Ascending aorta (tissue), 2 donors: ENCODE results near the gene ZBTB20. TPM values are rescaled to one million over a fixed set of nuclear protein-coding genes. Genes with fewer than 3 reads are reported as not detected.

Experiments used
- DNase-seq, 2 donors: peaks; one replicate each; pipeline ENCODE4 v3.0.0-alpha.2; 2019; ENCODE audit warnings: low spot score in 2 of 2
- H3K27ac ChIP-seq, 2 donors: fragments of 200-600 bp; sonication (generic); one replicate each; pipeline ENCODE4 v1.5.1; 2016 to 2017; ENCODE audit warnings: mild to moderate bottlenecking in 1 of 2
- H3K27me3 ChIP-seq: fragments of 200-600 bp; sonication (generic); one replicate; pipeline ENCODE4 v1.5.1; 2017
- H3K36me3 ChIP-seq, 2 donors: fragments of 200-600 bp; sonication (generic); one replicate each; pipeline ENCODE4 v1.5.1; 2016
- H3K4me1 ChIP-seq, 2 donors: fragments of 200-600 bp; sonication (generic); one replicate each; pipeline ENCODE4 v1.5.1; 2016 to 2017; ENCODE audit warnings: mild to moderate bottlenecking in 1 of 2
- H3K4me3 ChIP-seq, 2 donors: fragments of 200-600 bp; sonication (generic); one replicate each; pipeline ENCODE4 v1.5.1; 2016 to 2017; ENCODE audit warnings: mild to moderate bottlenecking in 1 of 2
- H3K9me3 ChIP-seq, 2 donors: fragments of 200-600 bp; sonication (generic); one replicate each; pipeline ENCODE4 v1.5.1; 2016
- CTCF ChIP-seq, 3 experiments: fragments of 200-600 bp in 2 of 3; fragments of 450-650 bp in 1 of 3; sonication (generic) in 2 of 3; IDR thresholded peaks; one replicate each; pipeline ENCODE4 v1.5.1; 2016 to 2019; ENCODE audit warnings: antibody characterized with exemption in 3 of 3, mild to moderate bottlenecking in 1 of 3, moderate library complexity in 1 of 3
- intact Hi-C: fragments of 100-400 bp; cut with DNase I; formaldehyde crosslinking; loops from one replicate; pipeline ENCODE4 v1.15.1; 2023
- total RNA-seq: library from RNA; depleted of rRNA; stranded (reverse); fragments of >200 nt; gene quantifications from one replicate; pipeline ENCODE4 v1.1.0, GENCODE V29; 2016

ZBTB20 gene
- total RNA-seq, 1 donor from 2014 or later, result 60.3 TPM

DNA sequence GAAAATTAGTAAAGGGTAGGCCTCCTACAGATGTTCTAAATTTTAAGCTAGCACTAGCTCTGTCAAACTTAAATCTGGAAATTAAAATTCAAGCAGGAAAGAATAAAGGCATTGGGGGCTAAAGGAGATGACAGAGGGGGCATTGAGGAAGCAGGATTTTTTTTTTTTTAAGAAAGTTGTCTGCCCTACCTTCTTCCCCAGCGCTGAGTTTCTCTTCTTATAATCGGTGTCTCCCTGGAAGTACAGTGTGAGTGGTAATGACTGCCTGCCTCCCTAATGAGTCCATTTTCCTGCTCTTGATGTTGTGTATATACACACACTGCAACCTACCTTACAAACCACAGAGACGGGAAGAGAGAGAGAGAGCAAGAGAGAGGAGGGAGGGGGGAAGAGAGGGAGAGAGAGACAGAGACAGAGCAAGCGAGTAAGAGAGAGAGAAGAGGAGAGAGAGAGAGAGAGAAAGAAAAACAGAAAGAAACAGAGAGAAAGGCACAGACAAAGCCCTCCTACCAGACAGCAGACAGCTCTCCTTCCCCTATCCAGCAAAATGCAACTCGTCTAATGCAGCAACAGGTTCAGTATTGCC, 47.0 kb downstream of the ZBTB20 start:
- Histone ChIP-seq H3K4me1 (peaks cover 0 to 2% of the 10 kb centered on the region in 2 donors), H3K4me3 (peak overlapping the region; percentile 43 to 59), H3K27me3 (no peaks in the 10 kb centered on the region), H3K36me3 (peaks cover 0 to 3% of the 10 kb centered on the region in 2 donors), H3K9me3 (peaks cover 0 to 6% of the 10 kb centered on the region in 2 donors), H3K27ac (peak overlapping the region; percentile 24 to 62)
- intact Hi-C loops, result loop anchor here (10.0 kb wide), 1 partner anchor 685 kb away; no protein-coding TSS in a partner anchor
- TF ChIP-seq CTCF (IDR thresholded peaks at IDR 0.05), result no peak
- DNase-seq, result no peak

- peaks cover 0 to 2% of the 10 kb centered on the region in 2 donors for H3K4me1 ChIP-seq
- no peaks in the 10 kb centered on the region for H3K36me3 ChIP-seq
- H3K27me3 ChIP-seq, result no peaks in the 10 kb centered on the region
- no peak for DNase-seq
- H3K27ac ChIP-seq, result peak overlapping the region; percentile 24 to 62
- no peak for TF ChIP-seq CTCF (IDR thresholded peaks at IDR 0.05)
- intact Hi-C loops, result loop anchor here (10.0 kb wide), 1 partner anchor 685 kb away; no protein-coding TSS in a partner anchor
- H3K4me3 ChIP-seq, result peak overlapping the region; percentile 43 to 59
- H3K9me3 ChIP-seq, result peaks cover 0 to 5% of the 10 kb centered on the region in 2 donors
These were observed 47.7 kb downstream of the ZBTB20 start for GRCh38 chr3:115099134-115099985.

DNA sequence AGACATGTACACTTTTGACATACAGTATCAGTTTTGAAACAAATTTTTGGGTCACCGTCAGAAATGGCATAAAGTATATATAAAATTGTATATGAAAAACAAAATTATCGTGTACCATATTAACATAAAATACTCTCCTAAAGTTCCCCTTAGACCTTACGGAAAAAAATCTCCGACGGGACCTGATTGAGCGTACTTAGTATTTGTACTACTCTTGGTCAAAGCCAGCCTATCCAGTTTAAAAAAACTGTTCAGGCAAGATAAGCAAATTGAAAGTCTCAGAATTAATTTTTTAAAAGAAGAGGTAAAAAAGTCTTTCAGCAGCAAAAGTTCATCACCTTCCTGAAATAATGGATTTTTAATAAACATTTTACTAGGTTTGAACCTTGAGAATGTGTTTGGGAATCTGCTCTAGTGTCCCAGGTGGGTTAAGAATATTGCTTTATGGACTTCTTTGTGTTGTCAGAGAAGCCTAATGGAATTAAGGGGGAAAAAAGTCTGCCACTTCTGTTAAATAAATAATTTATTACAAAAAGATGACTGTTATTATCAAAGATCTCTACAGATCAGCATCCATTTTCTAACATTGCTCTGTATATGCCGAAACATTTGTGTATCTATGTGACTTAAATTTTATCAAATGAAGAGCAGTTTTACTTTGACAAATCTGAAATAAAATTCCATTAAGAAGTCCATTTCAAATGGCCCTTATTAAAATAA, 48.6 kb downstream of the ZBTB20 start:
- no peak for DNase-seq
- Histone ChIP-seq H3K27me3 (no peaks in the 10 kb centered on the region), H3K36me3 (no peaks in the 10 kb centered on the region), H3K4me1 (peaks cover 0 to 2% of the 10 kb centered on the region in 2 donors), H3K4me3 (peak overlapping the region in 1 of 2 donors; percentile 59), H3K27ac (no peak overlapping the region), H3K9me3 (no peaks in the 10 kb centered on the region)
- TF ChIP-seq CTCF (IDR thresholded peaks at IDR 0.05), result no peak
- intact Hi-C loops, result loop anchor here (10.0 kb wide), 1 partner anchor 686 kb away; no protein-coding TSS in a partner anchor

DNA sequence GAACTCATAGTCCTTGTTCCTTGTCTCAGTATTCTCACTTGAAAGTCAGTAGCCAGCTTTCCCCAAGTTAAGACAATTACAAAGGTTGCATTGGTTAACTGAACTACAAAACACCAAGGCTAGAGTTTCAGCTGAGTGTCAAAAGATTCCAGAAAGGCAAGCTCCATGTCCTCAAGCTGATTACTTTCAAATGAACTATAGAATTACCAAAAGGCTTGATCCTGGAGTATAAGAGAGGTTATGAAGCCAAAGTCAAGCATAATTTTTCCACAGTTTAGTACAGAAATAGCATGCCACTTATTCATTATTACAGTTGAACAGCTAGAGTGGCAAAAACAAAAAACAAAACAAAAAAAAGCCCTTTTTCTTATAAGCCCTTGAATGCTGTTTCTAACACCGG, 51.9 kb downstream of the ZBTB20 start:
- intact Hi-C loops, result loop anchor here (10.0 kb wide), 1 partner anchor 690 kb away; no protein-coding TSS in a partner anchor
- no peak for DNase-seq
- Histone ChIP-seq H3K4me1 (peaks cover 0 to 8% of the 10 kb centered on the region in 2 donors), H3K27me3 (no peaks in the 10 kb centered on the region), H3K9me3 (no peaks in the 10 kb centered on the region), H3K36me3 (no peaks in the 10 kb centered on the region), H3K27ac (no peak overlapping the region), H3K4me3 (no peak overlapping the region)
- no peak for TF ChIP-seq CTCF (IDR thresholded peaks at IDR 0.05)

GRCh38 chr3:115092220-115092791, 54.8 kb downstream of the ZBTB20 start:
- Histone ChIP-seq H3K9me3 (no peaks in the 10 kb centered on the region), H3K36me3 (no peaks in the 10 kb centered on the region), H3K27me3 (no peaks in the 10 kb centered on the region), H3K4me3 (no peak overlapping the region), H3K27ac (no peak overlapping the region), H3K4me1 (peaks cover 0 to 8% of the 10 kb centered on the region in 2 donors)
- intact Hi-C loops, result loop anchor here (1.0 to 10.0 kb wide), 4 partner anchors 78 to 708 kb away; no protein-coding TSS in a partner anchor
- DNase-seq, result peak in 1 of 2 donors; percentile 74
- TF ChIP-seq CTCF (IDR thresholded peaks at IDR 0.05), result peak; percentile 1 to 55 (median 52)
